ENCODE data around the gene SLC35F3.
A peak's percentile ranks its signal among the peaks of the same experiment; 100 is the strongest.

SLC35F3 gene

DNA sequence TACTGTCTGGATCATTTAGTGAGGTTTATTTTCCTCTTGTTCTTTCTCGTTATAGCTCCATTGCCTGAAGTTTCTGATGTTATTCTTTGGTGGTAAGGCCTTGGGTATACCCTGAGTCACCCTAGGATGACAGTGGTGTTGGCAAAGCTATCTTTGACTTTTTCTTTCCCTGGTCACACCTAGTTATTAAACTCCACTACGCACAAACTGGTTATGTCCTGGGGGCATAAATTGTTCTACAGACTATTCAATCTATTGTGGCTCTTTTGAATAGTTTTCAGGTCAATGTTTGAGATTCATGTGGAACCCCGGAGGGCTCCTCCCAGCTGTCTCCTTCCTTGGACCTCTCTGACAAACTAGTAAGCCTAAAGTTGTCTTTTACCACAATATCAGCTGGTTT is 157.7 kb downstream of the SLC35F3 start:
- DNase-seq, result no peak

DNA sequence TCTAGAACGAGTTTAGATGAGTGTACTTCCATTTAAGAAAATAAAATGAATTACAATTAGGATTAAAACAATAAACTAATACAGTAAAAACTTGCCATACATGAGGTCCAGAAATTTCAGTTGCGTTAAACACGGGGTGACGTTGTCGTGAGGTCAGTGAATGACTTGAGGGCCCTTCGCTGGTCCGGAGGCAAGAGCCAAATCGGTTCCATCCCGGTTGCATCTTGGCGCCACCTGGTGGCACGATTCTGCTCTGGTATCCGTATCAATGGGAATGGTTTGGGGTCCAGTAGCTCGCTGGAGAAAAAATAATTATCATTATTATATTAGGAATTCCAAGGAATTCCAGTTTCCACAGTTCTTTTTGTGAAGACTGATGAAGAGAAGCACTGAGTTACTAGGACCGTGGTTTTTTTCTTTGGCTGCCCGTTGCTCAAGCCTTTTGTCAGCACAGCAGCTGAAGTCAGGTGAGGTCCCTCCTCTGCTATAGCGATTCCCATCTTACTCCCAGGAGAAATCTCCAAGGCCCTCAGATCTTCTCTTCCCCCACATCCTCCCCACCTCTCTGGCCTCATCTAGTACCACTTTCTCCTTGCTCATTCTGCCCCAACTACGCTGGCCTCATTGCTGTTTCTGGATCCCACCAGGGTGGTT is 161.4 kb downstream of the SLC35F3 start:
- DNase-seq, result peak; percentile 20

DNA sequence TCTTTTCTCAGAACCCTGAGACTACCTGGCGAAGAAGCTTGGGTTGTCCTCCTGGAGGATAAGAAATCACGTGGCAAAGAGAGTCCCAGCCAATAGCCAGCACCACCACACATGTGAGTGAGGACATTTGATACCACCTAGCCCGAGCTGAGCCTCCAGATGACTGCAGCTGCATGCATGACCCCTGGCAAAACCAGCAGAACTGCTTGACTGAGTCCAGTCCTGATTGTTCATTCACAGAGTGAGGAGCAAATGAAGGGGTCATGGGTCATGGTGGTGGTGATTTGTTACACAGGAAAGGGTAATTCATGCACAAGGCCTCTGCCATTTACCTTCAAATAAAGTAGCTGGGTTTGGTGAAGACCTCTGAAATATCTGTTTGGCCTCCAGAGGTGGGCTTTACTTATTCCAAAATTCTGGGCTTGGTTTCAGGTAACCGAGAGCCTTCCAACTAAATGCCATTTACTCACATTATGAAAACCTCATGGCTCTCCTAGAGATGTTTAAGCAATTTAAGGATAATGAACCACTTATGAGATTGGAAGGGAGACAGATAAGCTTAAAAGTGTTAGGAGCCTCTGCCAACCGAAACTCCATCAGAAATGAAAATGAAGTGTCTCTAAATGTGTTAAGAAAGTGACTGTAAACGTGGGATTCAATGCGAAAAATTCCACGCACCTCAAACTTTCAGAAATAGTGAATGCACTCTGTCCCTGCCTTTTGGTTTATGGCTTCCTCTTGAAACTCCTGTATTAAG is 163.3 kb downstream of the SLC35F3 start:
- DNase-seq, result no peak

DNA sequence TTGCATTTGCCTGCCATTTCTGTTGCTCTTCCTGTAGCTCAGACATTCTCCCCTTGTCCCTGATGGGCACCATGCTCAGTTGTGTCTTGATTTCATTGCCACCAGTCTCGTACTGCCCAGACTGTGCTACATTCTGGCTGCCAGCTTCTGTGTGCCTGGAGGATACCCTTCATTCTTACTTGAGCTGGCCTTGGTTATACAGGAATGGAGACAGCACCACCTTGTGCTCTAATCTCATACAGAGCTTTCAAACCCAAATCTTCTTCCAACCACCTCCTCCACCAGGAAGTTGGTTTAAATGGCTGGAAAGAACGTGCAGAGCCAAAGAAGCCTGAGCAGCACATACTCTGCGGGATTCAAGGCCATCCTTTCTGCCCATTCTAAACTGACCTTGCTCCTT is 165.3 kb downstream of the SLC35F3 start:
- no peak for DNase-seq

DNA sequence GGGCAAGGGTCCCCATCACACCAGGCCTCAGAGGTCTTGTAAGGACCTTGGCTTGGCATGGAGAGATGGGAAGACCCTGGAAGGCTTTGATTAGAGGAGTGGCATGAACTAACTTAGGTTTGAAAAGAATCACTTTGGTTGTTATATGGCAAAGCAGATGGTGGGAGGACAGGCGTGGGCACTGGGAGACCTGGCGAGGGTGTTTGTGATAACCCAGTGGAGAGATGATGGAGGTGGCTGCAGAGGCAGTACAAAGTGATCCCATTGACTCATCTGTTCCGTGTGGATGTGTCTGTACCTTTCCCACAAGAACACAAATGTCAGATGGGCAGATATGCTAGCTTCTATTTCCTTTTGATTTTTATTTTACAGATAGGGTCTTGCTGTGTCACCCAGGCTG is 168.3 kb downstream of the SLC35F3 start:
- DNase-seq, result no peak

DNA sequence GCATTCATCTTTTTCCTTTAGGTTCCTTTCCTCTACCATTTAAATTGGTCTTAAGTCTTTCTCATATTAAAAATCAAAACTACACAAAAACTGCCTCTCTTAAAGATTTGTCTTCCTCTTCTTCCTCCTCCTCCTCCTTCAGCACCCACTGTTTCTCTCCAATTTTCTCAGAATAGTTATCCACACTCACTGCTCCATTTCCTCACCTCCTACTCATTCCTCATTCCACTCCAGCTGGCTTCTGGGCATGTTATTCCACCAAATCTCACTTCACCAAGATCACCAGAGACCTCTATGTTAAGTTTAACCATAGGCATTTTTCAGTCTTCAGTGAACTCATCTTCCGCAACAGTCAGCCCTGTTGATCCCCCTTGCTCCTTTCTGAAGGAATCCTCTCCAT is 173.7 kb downstream of the SLC35F3 start:
- DNase-seq, result no peak

DNA sequence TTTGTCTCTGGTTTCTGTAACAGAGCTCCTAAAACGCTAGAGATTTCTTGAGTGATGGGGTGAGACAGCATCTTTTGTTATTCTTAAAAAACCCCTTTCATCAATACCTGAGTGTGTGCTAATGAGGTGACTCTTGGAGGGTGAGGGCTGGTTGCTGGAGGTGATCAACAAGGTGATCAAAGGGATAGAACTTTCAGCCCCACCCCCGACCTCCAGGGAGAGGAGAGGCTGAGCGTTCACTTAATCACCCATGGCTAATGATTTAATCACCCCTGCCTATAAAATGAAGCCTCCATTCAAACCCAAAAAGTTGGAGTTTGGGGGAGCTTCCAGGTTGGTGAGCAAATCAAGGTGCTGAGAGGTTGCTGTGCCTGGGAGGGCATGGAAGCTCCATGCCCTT is 175.4 kb downstream of the SLC35F3 start:
- DNase-seq, result no peak

DNA sequence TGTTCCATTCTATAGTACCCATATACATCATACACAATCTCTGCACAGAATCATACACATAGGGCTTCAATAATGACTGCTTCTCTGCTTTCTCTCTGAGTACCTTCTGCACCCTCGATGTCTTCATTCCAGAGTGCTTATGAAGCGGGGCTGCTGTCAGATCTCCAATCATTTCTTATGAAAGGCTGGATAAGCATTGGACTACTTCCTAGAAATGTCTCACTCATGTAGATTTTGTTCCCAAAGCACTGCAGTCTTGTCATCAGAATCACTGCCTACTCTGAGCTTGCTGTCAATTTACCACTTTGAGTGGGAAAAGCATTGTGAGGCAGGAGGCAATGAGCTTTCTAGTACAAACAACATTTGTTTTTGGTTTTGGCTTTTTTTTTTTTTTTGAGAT is 179.0 kb downstream of the SLC35F3 start:
- no peak for DNase-seq

DNA sequence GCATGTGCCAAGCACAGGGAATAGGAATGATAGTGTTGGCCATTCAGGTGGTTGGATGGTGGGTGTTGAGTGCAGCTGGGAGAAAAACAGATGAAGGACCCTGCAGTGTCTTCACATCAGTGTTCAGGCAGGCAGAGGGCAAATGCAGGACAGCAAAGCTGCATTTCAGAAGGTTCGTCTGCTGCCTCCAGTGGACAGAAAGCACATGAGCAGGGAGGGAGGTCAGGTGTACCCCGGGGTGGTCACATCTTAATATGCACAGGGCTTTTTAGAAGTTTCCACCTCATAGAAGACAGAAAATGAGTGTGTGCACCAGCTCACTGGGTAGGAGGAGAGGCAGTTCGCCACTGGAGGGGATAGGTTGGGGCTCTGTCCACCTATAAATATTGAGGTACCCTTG is 184.9 kb downstream of the SLC35F3 start:
- DNase-seq, result no peak

DNA sequence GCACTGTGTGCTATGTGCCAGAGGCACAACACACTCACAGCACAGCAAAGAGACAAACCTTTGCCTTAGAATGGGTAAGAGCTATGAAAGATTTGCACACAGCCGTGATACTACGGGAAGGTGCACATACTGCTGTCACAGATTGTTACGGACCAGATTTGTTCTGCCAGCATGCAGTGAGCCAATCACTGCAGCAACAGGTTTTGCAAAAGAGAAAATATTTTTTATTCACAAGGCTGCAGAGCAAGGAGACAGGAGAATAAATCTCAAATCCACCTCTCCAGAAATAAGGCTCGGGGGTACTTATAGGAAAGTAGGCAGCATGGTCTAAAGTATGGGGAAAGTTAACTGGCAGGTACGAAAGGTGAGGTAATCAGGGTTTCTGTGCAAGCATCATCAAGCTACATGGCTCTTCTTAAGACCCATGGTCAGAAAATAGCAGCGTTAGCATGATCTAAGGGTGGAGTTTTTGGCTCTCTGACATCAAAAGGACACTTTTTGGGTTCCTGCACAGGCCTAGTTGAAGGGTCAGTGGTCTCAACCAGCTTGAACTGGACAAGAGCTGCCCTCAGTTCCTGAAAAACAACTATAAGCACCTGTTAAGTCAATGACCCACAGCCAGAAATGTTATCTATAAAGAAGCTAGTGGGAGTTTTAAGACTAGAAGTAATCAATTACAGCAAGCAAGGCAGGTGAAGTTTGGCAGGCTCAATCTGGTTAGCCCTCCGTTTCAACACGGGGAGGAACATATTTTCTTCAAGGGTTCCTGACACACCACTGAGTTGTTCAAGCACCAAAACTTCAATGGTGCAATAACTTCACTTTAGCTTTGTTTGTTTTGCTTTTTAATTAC is 186.0 kb downstream of the SLC35F3 start:
- DNase-seq, result no peak

DNA sequence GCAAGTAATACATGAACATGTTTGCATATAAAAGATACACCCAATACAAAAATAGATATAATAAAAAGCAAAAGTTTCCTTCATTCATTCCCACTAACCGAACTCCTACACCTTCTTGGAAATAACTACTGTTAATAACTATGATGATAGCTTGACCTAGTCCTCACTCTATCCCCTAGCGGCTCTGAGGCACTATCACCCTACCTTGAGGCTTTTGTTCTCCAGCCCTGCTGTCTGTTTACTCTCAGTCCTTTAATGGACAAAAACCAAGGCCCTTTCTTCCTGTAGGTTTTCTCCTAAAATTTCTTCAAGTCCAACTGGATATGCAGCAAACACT is 186.6 kb downstream of the SLC35F3 start:
- DNase-seq, result no peak

DNA sequence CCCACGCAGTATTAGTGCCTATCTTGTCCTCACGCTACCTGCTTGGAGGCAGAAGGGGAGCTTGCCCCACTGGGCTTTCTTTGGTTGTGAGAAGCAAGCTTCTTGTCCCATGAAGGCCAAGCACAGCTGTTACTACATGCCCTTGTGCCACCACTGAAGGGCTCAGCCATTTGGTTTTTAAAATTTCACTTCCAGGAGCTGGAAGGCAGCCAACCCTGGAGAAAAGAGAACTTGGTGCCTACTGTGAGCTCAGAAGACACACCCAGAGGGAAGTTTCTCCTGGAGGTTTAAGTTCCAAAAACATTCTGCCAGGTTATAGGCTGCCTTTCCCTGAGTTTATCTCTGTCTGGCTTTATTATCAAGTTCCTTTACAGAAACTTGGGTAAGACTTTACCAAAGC is 187.4 kb downstream of the SLC35F3 start:
- DNase-seq, result no peak

DNA sequence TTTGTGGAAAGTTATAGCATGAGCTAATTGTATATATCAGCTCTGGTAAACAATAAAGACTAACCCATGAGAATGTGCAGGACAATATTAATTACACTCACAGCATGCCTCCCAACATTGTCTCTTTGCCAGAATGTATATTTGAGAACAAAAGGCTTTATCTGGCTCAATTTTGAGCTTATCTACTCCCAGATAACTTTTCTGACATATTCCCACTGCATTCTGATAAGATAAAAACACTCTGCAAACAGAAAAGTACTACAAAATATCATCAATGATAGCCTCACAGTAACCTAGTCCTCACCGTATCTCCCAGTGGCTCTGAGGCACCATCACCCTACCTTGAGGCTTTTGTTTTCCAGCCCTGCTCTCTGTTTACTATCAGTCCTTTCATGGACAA is 188.6 kb downstream of the SLC35F3 start:
- no peak for DNase-seq

DNA sequence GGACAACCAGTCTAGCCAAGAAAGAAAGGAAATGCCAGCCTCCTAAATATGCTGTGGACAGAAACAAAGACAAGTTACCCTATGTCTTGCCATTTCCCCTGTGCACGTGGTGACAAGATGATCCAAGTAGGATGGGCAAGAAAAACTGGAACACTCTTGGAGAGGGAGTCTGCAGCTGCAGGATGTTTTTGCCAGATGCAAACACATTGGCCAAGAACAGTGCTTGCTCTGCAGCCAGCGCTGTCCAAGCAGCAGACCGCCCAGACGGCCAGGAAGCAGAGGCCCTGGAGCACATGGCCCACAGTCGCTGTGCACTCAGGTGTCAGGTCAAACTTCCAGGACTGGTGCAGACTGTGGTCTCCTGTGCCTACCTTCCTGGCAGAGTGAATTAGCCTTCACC is 189.3 kb downstream of the SLC35F3 start:
- DNase-seq, result no peak

DNA sequence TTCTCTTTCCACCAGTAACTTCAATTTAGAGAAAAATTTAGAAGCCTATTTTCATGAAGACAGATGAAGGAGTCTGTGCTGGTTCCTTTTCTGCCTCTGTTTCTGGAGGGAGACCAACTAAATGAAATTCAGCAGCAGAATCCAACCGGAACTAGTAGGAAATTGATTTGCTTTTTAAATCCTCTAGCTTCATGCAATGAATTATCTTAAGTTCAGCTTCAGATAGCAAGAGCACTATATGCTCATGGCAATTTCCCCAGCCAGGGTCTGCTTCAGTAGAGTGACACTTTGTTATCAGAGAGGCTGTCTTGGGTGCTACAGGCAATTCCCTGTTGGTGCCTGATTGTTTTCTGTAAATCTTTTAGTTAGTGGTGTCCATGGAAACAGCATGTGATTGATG is 189.7 kb downstream of the SLC35F3 start:
- no peak for DNase-seq

DNA sequence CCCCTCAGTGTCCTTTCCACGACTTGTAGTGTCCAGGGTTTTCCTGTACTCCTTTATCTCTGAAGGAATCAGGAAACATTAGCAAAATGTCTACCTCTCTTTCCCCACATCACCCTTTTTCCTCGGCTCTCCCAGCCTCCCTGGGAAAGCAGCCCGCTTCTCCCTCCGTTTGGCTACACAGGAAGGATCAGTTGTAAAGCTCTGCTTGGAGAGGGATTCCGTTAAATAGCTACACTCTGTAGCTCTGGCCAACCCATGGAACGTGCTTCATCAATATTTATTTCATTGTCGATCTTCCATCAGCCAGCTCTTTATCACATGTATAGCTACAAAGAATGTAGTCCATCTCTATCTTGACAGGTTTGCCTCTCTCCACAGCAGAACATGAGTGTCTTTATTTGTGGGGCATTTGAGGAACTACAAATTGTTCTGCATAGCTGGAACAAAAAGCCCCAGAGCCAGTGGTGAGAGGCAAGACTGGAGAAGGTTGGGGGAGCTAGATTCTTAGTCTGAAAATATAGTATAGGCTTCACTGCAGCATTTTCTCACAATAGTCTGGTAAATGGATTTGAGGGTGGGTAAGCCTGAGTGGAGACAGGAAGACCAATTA is 191.8 kb downstream of the SLC35F3 start:
- no peak for DNase-seq

DNA sequence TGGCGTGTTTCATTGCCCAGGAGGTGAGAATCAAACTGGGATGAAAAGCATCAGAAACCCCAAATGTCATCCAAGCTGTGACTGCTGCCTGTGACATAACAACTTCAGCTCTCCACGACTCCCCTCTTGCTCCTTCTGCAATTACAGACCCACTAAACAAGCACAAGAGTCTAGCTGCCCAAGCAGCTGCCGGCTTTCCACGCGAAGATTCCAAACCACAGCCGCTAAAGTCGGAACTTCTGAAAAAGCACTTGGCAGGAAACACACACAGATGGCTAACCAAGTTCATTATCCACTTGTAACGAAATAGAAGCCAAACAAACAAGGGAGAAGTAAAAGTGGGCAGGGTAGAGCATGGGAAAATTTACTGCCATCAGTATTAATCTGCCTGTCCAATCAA is 198.1 kb downstream of the SLC35F3 start:
- DNase-seq, result no peak

DNA sequence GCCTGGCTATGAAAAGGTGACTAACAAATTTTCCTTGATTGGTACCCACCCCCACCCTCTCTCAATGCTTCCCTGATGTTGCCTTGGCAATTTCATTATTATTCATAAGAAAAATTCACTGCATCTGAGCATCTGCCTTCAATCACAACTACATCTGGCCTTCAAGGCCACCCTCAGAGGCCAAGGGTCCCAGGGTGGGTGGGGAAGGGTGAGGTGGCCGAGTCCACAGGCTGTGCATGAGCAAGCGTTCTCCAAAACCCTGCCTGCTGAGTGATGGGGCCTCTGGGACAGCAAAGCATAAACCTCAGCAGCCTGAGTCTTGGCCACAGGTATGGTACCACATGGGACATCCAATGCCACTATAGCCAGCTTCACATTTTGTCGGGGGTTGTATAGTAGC is 198.7 kb downstream of the SLC35F3 start:
- no peak for DNase-seq

DNA sequence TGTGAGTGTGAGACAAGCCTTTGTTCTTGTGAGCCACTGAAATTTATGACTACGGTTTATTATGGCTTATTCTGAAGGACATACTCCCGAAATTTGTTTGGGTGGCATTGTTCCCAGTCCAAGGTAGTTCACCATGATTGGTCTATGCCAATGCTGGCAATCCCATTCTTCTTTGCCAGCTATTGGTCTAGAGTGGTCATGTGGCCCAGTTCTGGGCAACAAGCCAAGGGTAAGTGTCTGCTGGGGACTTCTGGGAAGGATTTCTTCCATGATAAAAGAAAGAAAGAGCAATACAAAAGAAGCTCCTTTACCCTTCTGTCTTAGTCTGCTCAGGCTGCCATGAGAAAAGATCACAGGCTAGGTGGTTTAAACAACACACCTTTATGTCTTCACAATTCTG is 201.6 kb downstream of the SLC35F3 start:
- no peak for DNase-seq

DNA sequence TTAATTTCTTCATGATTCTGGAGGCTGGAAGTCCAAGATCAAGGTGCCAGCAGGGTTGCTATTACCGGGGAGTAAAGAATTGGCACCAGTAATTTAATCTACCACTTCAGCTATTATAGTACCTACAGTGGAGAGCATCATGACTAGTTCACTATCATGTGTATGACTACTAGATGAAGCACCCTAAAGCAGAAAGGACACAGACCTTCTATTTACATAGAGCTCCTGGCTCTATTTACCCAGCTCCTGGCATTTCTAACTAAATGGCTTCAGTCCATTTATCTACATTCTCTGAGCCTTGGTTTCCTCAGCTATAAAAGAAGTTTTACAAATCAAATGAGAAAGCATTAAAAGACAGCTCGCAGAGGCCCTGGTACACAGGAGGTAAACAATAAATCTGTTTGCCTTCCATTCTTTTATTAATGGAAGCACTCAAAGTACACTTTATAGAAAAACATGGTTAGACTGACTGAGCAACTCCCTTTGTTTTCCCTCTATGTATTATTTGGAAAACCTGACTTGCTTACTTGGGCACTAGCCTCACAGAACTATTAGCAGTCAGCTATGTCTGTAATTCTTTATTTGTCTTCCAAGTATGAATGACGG is 203.0 kb downstream of the SLC35F3 start:
- DNase-seq, result no peak

DNA sequence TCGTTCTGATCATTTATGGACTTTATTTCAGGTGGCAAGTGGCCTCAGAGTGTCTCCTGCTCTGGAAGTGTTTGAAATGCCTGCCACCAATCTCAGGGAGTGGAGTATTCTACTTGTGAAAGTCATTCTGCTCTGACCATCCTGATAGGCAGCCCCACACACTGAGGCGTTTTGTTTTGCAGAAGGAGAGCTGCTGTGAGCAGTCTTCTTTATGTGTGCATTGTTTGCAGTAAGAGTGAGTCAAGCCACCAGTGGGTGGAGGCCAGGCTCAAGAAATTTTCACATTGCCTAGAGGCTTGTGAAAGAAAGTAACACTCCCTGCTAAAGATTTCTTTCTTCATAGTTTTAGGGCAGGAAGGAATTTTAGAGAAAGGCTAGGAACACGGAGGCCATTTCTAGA is 204.4 kb downstream of the SLC35F3 start:
- DNase-seq, result no peak

DNA sequence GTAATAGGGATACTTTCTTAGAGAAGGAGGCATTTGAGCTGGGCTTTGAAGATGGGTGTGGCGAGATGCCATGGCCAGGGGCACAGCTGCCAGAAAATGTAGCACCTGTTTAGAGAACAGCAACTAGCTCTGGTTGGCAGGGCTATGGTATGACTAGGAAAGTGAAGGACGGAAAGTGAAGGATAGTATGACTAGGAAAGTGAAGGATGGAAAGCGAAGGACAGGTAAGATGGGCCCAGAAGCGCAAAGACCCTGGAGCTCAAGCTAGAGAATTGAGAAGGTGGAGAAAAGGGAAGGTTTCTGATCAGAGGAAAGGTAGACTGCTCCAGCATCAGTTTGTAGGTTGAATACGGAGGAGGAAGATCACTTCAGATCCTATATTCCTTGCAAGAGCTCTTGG is 205.4 kb downstream of the SLC35F3 start:
- no peak for DNase-seq

DNA sequence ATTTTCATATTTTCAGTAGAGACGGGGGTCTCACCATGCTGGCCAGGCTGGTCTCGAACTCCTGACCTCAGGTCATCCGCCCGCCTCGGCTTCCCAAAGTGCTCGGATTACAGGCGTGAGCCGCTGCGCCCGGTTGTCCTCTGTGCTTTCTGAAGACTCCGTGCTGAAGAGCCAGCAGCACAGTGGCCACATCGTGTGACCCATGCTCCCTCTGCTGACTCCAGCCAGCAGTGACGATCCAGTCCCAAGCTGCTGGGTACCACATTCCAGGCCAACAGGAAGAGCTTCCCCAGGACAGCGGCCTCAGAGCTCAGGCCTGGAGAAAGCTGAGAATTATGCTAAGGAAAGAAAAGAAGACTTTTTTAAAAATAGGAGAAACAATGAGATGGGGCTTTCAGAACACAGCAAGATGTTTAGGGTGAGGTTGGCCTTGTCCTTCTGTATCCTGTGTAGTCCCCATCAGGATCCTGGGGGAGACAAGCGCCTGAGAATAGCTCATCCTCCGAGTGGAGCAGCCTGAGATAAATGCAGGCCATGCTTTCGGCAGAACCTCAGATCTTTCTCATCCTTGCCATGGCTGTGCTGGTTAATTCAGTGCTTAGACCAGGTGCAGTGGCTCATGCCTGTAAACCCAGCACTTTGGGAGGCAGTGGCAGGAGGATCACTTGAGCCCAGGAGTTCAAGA is 207.1 kb downstream of the SLC35F3 start:
- no peak for DNase-seq
